ENCODE data around the gene TRAPPC3. TPM values are rescaled to one million over a fixed set of nuclear protein-coding genes. Genes with fewer than 3 reads are reported as not detected.

The TRAPPC3 gene
- total and polyA plus RNA-seq, 2 experiments from 2014 or later = 45.6 to 55.9 TPM

DNA sequence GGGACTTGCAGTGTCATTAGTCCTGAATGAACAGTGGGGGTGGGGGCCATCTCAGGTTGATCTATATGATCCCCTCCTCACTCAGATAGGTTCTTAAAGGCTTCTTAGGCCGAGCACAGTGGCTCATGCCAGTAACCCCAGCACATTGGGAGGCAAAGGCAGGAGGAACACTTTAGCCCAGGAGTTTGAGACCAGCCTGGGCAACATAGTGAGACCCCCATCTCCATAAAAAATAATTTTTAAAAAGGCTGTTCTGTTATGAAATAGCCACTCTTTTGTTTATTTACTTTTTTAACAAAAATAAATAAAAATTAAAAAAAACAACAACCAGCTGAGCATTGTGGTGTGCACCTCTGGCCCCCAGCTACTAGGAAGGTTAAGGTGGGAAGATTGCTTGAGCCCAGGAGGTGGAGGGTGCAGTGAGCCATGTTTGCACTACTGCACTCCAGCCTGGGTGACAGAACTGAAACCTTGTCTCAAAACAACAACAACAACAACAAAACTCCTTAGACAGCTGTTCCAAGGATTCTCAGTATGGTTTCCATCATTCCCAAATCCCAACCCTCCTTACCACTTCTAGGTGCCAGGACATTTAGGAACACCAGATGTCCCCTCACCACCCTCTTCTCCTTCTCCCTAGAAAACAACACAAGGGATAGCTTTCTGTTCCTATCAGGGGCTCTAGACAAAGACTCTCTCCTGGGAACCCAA is 2.0 kb upstream of the TRAPPC3 start:
- Histone ChIP-seq H3K36me3 (ENCODE audit: insufficient read depth) (no peaks in the 10 kb centered on the region), H3K9me2 (ENCODE audit: insufficient read depth) (no peaks in the 10 kb centered on the region), H3K4me2 (peak overlapping the region; percentile 74), H3K27me3 (ENCODE audit: insufficient read depth) (peaks cover 57% of the 10 kb centered on the region), H3K4me3 (peak overlapping the region; percentile 47; the same call in 1 of the 2 replicates), H3F3A (replicated peaks; ENCODE audit: low read depth) (peaks cover 4% of the 10 kb centered on the region), H3K4me1 (ENCODE audit: insufficient read depth) (peaks cover 32% of the 10 kb centered on the region), H3K27ac (ENCODE audit: low read depth) (no peak overlapping the region), H4K20me1 (replicated peaks; ENCODE audit: insufficient read depth) (no peaks in the 10 kb centered on the region), H3K79me2 (replicated peaks; ENCODE audit: insufficient read depth) (peaks cover 16% of the 10 kb centered on the region), H2AFZ (no peak overlapping the region)
- Mint-ChIP-seq H3K4me3 (peak overlapping the region; percentile 91; the same call in 2 of the 3 replicates), H3K36me3 (ENCODE audit: low read depth) (peaks cover 9% of the 10 kb centered on the region; the same call in 2 of the 3 replicates), H3K9me3 (no peaks in the 10 kb centered on the region; the same call in 1 of the 3 replicates), H3K27ac (no peak overlapping the region), H3K4me1 (peaks cover 37% of the 10 kb centered on the region), H3K27me3 (ENCODE audit: insufficient read depth, low read depth, poor library complexity) (peaks cover 49% of the 10 kb centered on the region)
- peak; percentile 29 for DNase-seq (ENCODE audit: low spot score)
- TF ChIP-seq, protein P1, sequence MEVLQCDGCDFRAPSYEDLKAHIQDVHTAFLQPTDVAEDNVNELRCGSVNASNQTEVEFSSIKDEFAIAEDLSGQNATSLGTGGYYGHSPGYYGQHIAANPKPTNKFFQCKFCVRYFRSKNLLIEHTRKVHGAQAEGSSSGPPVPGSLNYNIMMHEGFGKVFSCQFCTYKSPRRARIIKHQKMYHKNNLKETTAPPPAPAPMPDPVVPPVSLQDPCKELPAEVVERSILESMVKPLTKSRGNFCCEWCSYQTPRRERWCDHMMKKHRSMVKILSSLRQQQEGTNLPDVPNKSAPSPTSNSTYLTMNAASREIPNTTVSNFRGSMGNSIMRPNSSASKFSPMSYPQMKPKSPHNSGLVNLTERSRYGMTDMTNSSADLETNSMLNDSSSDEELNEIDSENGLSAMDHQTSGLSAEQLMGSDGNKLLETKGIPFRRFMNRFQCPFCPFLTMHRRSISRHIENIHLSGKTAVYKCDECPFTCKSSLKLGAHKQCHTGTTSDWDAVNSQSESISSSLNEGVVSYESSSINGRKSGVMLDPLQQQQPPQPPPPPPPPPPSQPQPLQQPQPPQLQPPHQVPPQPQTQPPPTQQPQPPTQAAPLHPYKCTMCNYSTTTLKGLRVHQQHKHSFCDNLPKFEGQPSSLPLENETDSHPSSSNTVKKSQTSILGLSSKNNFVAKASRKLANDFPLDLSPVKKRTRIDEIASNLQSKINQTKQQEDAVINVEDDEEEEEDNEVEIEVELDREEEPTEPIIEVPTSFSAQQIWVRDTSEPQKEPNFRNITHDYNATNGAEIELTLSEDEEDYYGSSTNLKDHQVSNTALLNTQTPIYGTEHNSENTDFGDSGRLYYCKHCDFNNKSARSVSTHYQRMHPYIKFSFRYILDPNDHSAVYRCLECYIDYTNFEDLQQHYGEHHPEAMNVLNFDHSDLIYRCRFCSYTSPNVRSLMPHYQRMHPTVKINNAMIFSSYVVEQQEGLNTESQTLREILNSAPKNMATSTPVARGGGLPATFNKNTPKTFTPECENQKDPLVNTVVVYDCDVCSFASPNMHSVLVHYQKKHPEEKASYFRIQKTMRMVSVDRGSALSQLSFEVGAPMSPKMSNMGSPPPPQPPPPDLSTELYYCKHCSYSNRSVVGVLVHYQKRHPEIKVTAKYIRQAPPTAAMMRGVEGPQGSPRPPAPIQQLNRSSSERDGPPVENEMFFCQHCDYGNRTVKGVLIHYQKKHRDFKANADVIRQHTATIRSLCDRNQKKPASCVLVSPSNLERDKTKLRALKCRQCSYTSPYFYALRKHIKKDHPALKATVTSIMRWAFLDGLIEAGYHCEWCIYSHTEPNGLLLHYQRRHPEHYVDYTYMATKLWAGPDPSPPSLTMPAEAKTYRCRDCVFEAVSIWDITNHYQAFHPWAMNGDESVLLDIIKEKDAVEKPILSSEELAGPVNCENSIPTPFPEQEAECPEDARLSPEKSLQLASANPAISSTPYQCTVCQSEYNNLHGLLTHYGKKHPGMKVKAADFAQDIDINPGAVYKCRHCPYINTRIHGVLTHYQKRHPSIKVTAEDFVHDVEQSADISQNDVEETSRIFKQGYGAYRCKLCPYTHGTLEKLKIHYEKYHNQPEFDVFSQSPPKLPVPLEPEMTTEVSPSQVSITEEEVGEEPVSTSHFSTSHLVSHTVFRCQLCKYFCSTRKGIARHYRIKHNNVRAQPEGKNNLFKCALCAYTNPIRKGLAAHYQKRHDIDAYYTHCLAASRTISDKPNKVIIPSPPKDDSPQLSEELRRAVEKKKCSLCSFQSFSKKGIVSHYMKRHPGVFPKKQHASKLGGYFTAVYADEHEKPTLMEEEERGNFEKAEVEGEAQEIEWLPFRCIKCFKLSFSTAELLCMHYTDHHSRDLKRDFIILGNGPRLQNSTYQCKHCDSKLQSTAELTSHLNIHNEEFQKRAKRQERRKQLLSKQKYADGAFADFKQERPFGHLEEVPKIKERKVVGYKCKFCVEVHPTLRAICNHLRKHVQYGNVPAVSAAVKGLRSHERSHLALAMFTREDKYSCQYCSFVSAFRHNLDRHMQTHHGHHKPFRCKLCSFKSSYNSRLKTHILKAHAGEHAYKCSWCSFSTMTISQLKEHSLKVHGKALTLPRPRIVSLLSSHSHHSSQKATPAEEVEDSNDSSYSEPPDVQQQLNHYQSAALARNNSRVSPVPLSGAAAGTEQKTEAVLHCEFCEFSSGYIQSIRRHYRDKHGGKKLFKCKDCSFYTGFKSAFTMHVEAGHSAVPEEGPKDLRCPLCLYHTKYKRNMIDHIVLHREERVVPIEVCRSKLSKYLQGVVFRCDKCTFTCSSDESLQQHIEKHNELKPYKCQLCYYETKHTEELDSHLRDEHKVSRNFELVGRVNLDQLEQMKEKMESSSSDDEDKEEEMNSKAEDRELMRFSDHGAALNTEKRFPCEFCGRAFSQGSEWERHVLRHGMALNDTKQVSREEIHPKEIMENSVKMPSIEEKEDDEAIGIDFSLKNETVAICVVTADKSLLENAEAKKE (CRISPR knock-in tag; IDR thresholded peaks at IDR 0.05) = no peak
- TF ChIP-seq, protein P2, sequence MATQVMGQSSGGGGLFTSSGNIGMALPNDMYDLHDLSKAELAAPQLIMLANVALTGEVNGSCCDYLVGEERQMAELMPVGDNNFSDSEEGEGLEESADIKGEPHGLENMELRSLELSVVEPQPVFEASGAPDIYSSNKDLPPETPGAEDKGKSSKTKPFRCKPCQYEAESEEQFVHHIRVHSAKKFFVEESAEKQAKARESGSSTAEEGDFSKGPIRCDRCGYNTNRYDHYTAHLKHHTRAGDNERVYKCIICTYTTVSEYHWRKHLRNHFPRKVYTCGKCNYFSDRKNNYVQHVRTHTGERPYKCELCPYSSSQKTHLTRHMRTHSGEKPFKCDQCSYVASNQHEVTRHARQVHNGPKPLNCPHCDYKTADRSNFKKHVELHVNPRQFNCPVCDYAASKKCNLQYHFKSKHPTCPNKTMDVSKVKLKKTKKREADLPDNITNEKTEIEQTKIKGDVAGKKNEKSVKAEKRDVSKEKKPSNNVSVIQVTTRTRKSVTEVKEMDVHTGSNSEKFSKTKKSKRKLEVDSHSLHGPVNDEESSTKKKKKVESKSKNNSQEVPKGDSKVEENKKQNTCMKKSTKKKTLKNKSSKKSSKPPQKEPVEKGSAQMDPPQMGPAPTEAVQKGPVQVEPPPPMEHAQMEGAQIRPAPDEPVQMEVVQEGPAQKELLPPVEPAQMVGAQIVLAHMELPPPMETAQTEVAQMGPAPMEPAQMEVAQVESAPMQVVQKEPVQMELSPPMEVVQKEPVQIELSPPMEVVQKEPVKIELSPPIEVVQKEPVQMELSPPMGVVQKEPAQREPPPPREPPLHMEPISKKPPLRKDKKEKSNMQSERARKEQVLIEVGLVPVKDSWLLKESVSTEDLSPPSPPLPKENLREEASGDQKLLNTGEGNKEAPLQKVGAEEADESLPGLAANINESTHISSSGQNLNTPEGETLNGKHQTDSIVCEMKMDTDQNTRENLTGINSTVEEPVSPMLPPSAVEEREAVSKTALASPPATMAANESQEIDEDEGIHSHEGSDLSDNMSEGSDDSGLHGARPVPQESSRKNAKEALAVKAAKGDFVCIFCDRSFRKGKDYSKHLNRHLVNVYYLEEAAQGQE (IDR thresholded peaks at IDR 0.05; ENCODE audit: unreplicated experiment) = no peak
- TF ChIP-seq ZNF331 (CRISPR knock-in tag; IDR thresholded peaks at IDR 0.05; ENCODE audit: low read depth) (no peak), POLR2AphosphoS5 (IDR thresholded peaks at IDR 0.05; ENCODE audit: low read depth) (no peak), STAT1 (IDR thresholded peaks at IDR 0.05; ENCODE audit: unreplicated experiment) (no peak), NANOG (IDR thresholded peaks at IDR 0.05; ENCODE audit: borderline replicate concordance) (no peak)
- TF ChIP-seq, protein P3, sequence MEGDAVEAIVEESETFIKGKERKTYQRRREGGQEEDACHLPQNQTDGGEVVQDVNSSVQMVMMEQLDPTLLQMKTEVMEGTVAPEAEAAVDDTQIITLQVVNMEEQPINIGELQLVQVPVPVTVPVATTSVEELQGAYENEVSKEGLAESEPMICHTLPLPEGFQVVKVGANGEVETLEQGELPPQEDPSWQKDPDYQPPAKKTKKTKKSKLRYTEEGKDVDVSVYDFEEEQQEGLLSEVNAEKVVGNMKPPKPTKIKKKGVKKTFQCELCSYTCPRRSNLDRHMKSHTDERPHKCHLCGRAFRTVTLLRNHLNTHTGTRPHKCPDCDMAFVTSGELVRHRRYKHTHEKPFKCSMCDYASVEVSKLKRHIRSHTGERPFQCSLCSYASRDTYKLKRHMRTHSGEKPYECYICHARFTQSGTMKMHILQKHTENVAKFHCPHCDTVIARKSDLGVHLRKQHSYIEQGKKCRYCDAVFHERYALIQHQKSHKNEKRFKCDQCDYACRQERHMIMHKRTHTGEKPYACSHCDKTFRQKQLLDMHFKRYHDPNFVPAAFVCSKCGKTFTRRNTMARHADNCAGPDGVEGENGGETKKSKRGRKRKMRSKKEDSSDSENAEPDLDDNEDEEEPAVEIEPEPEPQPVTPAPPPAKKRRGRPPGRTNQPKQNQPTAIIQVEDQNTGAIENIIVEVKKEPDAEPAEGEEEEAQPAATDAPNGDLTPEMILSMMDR (conservative IDR thresholded peaks at IDR 0.05; ENCODE audit: low read depth in 2 of 2) = peak in 1 of 2 experiments; percentile 25; a peak in 1 of 4 replicates
- ATAC-seq = no peak
